IPS DF 6.9 (cell line): ENCODE measurements around the gene SNAPC2.
A peak's percentile ranks its signal among the peaks of the same experiment; 100 is the strongest.

ENCODE experiments used
- DNase-seq: peaks from one replicate; pipeline ENCODE4 v3.0.0-alpha.2; 2013; ENCODE audit warnings: low read depth, low spot score
- H3K27ac ChIP-seq: one replicate; pipeline ENCODE4 v1.5.1; 2013; ENCODE audit warnings: low read length, control low read depth
- H3K27me3 ChIP-seq: 2 replicates; pipeline ENCODE4 v1.6.1; 2013; ENCODE audit warnings: mild to moderate bottlenecking, low read length; ENCODE audit not compliant: control insufficient read depth, insufficient read depth
- H3K36me3 ChIP-seq: 2 replicates; pipeline ENCODE4 v1.6.1; 2013; ENCODE audit warnings: low read length; ENCODE audit not compliant: control insufficient read depth, insufficient read depth
- H3K4me1 ChIP-seq: 2 replicates; pipeline ENCODE4 v1.6.1; 2013; ENCODE audit warnings: low read length; ENCODE audit not compliant: control insufficient read depth, insufficient read depth
- H3K4me3 ChIP-seq: 2 replicates; pipeline ENCODE4 v1.5.1; 2013; ENCODE audit warnings: mild to moderate bottlenecking, low read length
- H3K9me3 ChIP-seq: 2 replicates; pipeline ENCODE4 v1.6.1; 2013; ENCODE audit warnings: low read length, inconsistent platforms; ENCODE audit not compliant: control insufficient read depth, insufficient read depth
- WGBS: extraction: QIAGEN DNeasy Blood & Tissue Kit; methylation state at CpG from one replicate; pipeline ENCODE4 v1.1.7; 2013; ENCODE audit warnings: mixed read lengths, missing lambda C conversion rate; ENCODE audit not compliant: insufficient read length, insufficient coverage; 5-methylcytosine and 5-hydroxymethylcytosine counted together

Gene SNAPC2

DNA sequence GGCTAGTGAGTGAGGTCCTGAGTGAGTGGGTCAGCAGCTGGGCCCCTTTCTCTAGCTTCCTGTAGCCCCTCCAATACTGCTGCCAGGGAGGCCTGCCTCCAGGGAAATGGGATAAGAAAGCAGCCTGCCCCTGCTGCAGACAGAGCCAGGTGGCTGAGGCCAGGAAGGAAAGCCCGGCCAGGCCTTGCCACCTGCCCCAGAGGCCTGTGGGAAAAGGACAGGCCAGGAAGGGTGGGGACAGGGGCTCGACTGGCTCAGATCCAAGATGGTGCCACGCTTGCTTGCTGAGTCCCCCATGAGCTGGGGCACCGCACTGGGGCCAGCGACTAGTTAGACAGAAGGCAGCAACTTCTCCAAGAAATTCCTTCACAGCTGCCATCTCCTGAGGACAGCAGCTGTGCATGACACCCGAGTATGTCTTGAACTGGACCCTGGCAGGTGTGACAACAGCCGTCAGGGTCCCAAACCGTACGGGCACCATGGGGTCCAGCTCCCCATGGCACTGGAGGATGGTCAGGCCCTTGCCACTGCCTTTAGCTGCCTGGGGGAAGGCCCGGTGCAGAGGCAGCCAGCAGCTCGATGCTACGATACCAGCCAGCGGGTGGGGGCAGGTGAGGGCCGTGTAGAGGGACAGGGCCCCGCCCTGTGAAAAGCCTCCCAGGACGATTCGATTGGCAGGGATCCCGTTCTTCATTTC is 40.9 kb upstream of the SNAPC2 start:
- no peak overlapping the region for H3K27ac ChIP-seq
- H3K36me3 ChIP-seq = no peaks in the 10 kb centered on the region
- no peaks in the 10 kb centered on the region for H3K4me1 ChIP-seq
- no peak for DNase-seq
- H3K9me3 ChIP-seq = no peaks in the 10 kb centered on the region
- no peak overlapping the region for H3K4me3 ChIP-seq
- no peaks in the 10 kb centered on the region for H3K27me3 ChIP-seq
- WGBS = no CpG with 5 or more reads among the region's 18 CpGs

DNA sequence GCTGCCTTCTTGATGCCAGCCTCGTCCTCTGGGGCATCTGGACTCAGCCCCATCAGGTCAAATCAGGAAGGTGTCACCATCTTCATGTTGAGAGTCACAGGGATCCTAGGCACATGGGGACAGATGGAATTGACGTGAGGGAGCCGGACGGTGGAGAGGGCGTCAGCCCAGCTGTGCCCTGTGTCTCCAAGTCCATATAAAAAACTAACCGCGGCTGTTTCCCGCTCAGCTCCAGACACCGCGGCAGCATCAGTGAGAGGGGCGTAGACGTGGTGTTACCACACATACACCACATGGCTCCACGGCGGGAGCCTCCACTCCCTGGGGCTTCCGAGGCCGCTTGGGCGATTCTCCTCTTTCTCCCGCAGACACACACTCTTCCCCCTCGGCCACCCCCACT is 40.3 kb upstream of the SNAPC2 start:
- Histone ChIP-seq H3K36me3 (no peaks in the 10 kb centered on the region), H3K27me3 (no peaks in the 10 kb centered on the region), H3K4me3 (no peak overlapping the region), H3K9me3 (no peaks in the 10 kb centered on the region), H3K27ac (no peak overlapping the region), H3K4me1 (no peaks in the 10 kb centered on the region)
- WGBS = no CpG with 5 or more reads among the region's 19 CpGs
- no peak for DNase-seq

DNA sequence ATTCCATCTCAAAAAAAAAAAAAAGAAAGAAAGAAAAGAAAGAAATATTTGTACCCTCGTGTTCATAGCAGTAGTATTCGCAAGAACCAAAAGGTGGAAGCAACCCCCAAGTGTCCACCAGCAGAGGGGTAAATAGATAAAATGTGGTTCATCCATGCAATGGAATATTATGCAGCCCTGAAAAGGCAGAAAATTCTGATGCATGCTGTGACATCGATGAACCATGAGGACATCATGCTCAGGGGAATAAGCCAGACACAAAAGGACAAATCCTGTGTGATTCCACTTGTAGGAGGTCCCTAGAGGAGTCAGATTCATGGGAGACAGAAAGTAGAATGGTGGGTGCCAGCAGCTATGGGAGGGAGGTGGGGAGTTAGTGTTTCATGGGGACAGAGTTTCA is 38.2 kb upstream of the SNAPC2 start:
- H3K27me3 ChIP-seq = no peaks in the 10 kb centered on the region
- H3K36me3 ChIP-seq = no peaks in the 10 kb centered on the region
- no peak overlapping the region for H3K4me3 ChIP-seq
- no peak overlapping the region for H3K27ac ChIP-seq
- no peaks in the 10 kb centered on the region for H3K4me1 ChIP-seq
- no peak for DNase-seq
- no CpG with 5 or more reads among the region's 3 CpGs for WGBS
- no peaks in the 10 kb centered on the region for H3K9me3 ChIP-seq

DNA sequence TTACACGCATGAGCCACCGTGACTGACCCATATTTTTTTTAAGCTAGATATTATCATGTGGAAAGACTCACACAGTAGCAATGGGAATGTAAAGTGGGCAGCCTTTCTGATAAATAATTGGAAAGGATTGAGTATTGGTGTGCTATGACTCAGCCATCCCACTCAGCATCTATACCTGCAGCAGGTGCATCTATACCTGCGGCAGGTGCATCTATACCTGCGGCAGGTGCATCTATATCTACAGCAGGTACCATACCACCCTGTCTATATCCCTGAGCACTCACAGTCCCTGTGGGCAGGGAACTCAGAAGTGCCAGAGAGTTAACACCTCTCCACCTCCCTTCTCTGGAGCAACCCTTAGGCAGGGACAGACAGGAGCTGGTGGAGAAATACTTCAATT is 37.0 kb upstream of the SNAPC2 start:
- H3K4me3 ChIP-seq = no peak overlapping the region
- no peaks in the 10 kb centered on the region for H3K36me3 ChIP-seq
- H3K4me1 ChIP-seq = no peaks in the 10 kb centered on the region
- no peak overlapping the region for H3K27ac ChIP-seq
- no peak for DNase-seq
- WGBS = no CpG with 5 or more reads among the region's 4 CpGs
- no peaks in the 10 kb centered on the region for H3K9me3 ChIP-seq
- H3K27me3 ChIP-seq = no peaks in the 10 kb centered on the region

- no peaks in the 10 kb centered on the region for H3K27me3 ChIP-seq
- H3K36me3 ChIP-seq = no peaks in the 10 kb centered on the region
- WGBS = no CpG with 5 or more reads among the region's 2 CpGs
- H3K9me3 ChIP-seq = no peaks in the 10 kb centered on the region
- H3K27ac ChIP-seq = no peak overlapping the region
- no peak overlapping the region for H3K4me3 ChIP-seq
- H3K4me1 ChIP-seq = no peaks in the 10 kb centered on the region
- no peak for DNase-seq
Observed at GRCh38 chr19:7883796-7884570, 36.2 kb upstream of the SNAPC2 start.

DNA sequence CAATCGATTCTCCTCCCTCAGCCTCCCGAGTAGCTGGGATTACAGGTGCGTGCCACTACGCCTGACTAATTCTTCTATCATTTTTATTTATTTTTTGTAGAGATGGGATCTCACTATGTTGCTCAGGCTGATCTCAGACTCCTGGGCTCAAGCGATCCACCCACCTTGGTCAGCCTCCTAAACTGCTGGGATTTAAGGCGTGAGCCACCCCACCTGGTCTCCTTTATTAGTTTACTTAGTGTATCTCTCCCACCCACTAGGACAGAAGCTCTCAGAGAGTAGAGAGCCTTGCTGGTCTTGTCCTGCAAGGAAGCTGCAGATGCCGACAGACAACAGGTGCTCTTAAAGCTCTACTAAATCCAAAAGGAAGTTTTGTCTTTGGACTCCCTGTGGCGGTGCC is 34.3 kb upstream of the SNAPC2 start:
- Histone ChIP-seq H3K27ac (no peak overlapping the region), H3K4me1 (no peaks in the 10 kb centered on the region), H3K4me3 (no peak overlapping the region), H3K9me3 (no peaks in the 10 kb centered on the region), H3K36me3 (no peaks in the 10 kb centered on the region), H3K27me3 (no peaks in the 10 kb centered on the region)
- no CpG with 5 or more reads among the region's 8 CpGs for WGBS
- no peak for DNase-seq

- Histone ChIP-seq H3K4me3 (no peak overlapping the region), H3K27me3 (no peaks in the 10 kb centered on the region), H3K36me3 (no peaks in the 10 kb centered on the region), H3K4me1 (no peaks in the 10 kb centered on the region), H3K27ac (no peak overlapping the region), H3K9me3 (no peaks in the 10 kb centered on the region)
- DNase-seq = no peak
- no CpG with 5 or more reads among the region's 16 CpGs for WGBS
Observed at GRCh38 chr19:7887408-7888144, 32.6 kb upstream of the SNAPC2 start.

- Histone ChIP-seq H3K9me3 (no peaks in the 10 kb centered on the region), H3K27me3 (no peaks in the 10 kb centered on the region), H3K4me3 (peak within 1 kb of the TSS; percentile 74), H3K4me1 (no peaks in the 10 kb centered on the region), H3K27ac (no peak within 1 kb of the TSS), H3K36me3 (no peaks in the 10 kb centered on the region)
- no CpG with 5 or more reads among the region's 53 CpGs for whole genome bisulfite sequencing
- DNase-seq = no peak
Observed at GRCh38 chr19:7888145-7888825, 31.9 kb upstream of the SNAPC2 start, which contains the start of gene LRRC8E. Gene LRRC8E (plus strand): TSS chr19:7888510. CDS start chr19:7895604, 7,094 bp downstream.

DNA sequence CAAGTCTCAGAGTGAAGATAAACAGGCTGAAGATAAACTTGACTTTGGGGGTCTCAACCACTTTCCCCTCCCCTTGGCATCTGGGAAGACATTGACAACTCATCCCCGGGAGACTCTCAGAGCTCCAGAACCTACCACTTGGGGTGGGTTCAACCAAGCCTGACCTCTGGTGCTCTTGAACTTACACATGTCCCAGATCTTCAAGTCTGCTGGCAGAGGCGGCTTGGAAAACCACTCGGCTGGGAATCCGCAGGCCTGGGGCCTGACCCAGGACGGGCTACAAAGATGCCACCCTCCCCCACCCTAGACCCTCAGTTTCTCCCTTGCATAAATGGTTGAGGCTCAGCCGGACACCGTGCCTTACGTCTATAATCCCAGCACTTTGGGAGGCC is 31.3 kb upstream of the SNAPC2 start:
- H3K27ac ChIP-seq = no peak overlapping the region
- peak overlapping the region; percentile 74; the same call in 1 of the 2 replicates for H3K4me3 ChIP-seq
- H3K9me3 ChIP-seq = no peaks in the 10 kb centered on the region
- no peaks in the 10 kb centered on the region for H3K27me3 ChIP-seq
- DNase-seq = no peak
- WGBS = no CpG with 5 or more reads among the region's 8 CpGs
- no peaks in the 10 kb centered on the region for H3K36me3 ChIP-seq
- H3K4me1 ChIP-seq = no peaks in the 10 kb centered on the region
